ENCODE data around the gene UNC5A. TPM values are rescaled to one million over a fixed set of nuclear protein-coding genes. Genes with fewer than 3 reads are reported as not detected.
A peak's percentile ranks its signal among the peaks of the same experiment; 100 is the strongest.

UNC5A gene
- polyA plus RNA-seq, 1 donor = 1.0 TPM

DNA sequence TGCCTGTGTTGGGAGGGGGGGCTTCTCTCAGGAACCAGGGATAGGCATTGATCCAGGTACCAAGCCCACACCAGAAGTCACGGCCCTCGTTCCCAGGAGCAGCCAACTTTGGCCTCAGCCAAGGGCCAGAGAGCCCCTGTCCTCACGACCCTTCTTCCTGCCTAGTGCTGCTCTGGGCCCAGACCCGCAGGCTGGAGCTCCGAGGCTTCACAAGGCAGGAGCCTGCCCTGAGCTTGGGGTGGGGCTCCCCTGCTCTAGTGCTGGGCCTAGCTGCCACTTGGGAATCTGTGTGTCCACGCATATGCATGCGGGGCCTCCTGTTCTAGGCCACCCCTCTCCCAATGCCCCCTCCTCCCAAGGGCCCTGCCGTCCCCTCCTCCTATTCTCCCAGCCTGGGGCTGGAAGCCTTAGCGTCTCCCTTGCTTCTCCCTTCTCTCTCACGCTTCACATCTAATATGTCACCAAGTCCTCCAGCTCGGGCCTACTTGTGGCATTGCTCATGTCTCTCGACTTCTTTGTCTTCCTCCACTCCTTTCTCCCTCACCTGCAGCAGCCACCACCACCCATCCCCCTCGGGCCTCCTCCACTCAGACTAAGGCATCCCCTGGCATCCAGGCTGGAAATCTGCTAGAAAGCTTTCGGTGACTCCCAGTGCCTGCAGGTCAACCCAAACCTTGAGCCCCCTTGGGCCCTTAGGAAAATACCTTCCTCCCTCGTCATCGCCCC, 3.4 kb downstream of the UNC5A start:
- no peaks in the 10 kb centered on the region for H3K36me3 ChIP-seq (ENCODE audit: control insufficient read depth, insufficient read depth, low read length)

DNA sequence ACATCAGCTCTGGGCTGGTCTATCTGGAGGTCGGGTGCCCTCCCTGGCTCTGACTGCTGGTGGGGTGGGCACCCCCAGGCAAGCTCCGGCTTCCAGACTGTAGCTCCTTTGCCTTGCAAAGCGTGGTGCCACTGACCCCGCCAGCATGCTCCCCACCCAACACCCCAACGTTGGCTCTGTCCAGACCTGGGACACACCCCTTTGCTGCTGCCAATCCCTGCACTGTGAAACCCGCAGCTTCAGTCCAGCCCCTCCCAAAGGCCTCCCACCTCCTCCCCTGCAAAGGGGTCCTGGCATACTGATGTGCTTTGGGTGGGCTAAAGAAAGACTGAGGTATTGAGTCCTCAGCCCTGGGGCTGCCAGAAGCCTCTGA, 3.9 kb downstream of the UNC5A start:
- no peak overlapping the region for H3K4me3 ChIP-seq (ENCODE audit: low read length)
- peaks cover 3% of the 10 kb centered on the region for H3K4me1 ChIP-seq (ENCODE audit: control insufficient read depth, insufficient read depth, low read length)
- no peak for DNase-seq
- no peak overlapping the region for H3K27ac ChIP-seq (ENCODE audit: low read length)
- H3K36me3 ChIP-seq (ENCODE audit: control insufficient read depth, insufficient read depth, low read length) = no peaks in the 10 kb centered on the region
- peaks cover 91% of the 10 kb centered on the region for H3K27me3 ChIP-seq (ENCODE audit: control insufficient read depth, insufficient read depth, low read length)
- H3K9me3 ChIP-seq (ENCODE audit: control insufficient read depth, low read depth, low read length) = peaks cover 3% of the 10 kb centered on the region
- WGBS (ENCODE audit: insufficient coverage, low lambda C conversion rate) = no CpG with 5 or more reads among the region's 6 CpGs

More for the DNA sequence above, 3.4 kb downstream of the UNC5A start:
- Histone ChIP-seq H3K4me1 (ENCODE audit: control insufficient read depth, insufficient read depth, low read length) (peaks cover 3% of the 10 kb centered on the region), H3K4me3 (ENCODE audit: low read length) (no peak overlapping the region), H3K9me3 (ENCODE audit: control insufficient read depth, low read depth, low read length) (peaks cover 3% of the 10 kb centered on the region), H3K27me3 (ENCODE audit: control insufficient read depth, insufficient read depth, low read length) (peaks cover 91% of the 10 kb centered on the region), H3K27ac (ENCODE audit: low read length) (no peak overlapping the region)
- no peak for DNase-seq
- no CpG with 5 or more reads among the region's 16 CpGs for WGBS (ENCODE audit: insufficient coverage, low lambda C conversion rate)

DNA sequence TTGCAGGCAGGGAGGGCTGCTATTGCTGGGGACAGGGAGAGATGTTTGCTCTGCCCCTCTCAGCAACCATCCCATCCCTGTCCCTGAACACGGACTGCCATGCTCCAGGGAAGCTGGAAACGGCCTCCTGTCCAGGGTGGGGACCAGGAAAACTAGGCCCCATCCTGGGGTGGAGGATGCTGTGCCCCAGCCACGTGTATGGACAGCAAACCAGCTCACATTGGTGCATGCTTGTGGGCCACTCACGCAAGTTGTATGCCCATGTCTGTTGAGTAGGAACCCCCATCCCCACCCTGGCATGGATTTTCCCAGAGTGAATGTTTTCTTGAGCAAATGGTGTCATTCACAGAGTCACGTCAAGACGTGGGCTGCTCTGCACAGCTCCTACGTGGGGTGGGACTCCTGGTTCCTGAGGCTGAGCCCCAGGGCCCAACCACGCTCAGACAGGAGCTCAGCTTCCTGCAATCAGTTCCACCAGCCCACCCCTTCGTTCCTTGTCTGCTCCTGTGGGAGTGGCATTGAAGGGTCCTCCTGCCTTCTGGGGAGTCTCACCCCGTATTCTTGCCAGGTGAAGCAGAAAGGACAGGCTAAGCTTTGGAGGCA, 4.6 kb downstream of the UNC5A start:
- no peaks in the 10 kb centered on the region for H3K4me1 ChIP-seq (ENCODE audit: control insufficient read depth, insufficient read depth, low read length)
- DNase-seq = no peak
- no CpG with 5 or more reads among the region's 10 CpGs for WGBS (ENCODE audit: insufficient coverage, low lambda C conversion rate)
- H3K9me3 ChIP-seq (ENCODE audit: control insufficient read depth, low read depth, low read length) = peaks cover 3% of the 10 kb centered on the region
- no peak overlapping the region for H3K27ac ChIP-seq (ENCODE audit: low read length)
- peaks cover 91% of the 10 kb centered on the region for H3K27me3 ChIP-seq (ENCODE audit: control insufficient read depth, insufficient read depth, low read length)
- H3K36me3 ChIP-seq (ENCODE audit: control insufficient read depth, insufficient read depth, low read length) = no peaks in the 10 kb centered on the region
- no peak overlapping the region for H3K4me3 ChIP-seq (ENCODE audit: low read length)

DNA sequence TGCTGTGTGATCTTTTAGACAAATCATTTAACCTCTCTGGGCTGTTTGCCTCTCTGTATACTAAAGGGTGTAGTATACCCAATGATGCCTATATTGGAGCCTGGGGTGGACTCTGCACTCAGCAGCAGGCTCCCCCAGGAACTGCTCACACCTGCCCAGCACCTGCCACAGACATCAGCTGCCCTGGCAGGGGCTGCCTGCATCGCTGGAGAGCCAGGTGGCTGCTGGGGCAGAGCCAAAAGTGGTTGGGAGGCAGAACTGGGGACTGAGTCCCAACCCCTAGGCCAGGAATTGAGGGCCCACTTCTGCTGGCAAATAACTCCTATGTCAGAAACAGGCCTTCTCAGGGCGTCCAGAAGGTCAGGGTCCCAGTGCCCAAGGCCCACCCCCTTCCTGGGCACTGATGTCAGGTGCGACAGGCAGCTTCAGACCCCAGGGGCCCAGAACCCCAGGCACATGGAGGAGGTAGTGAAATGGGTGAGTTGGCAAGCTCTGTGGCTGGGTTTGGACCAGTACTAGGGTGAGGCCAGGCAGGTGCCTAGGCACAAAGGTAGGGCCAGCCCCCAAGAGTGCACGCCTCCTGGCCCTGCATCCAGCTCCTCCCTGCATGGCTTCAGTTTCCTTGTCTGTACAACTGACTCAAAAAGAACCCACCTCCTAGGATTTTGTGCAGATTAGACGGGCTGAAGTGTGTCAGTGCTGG, 5.8 kb downstream of the UNC5A start:
- no peaks in the 10 kb centered on the region for H3K9me3 ChIP-seq (ENCODE audit: control insufficient read depth, low read depth, low read length)
- H3K4me3 ChIP-seq (ENCODE audit: low read length) = no peak overlapping the region
- H3K27ac ChIP-seq (ENCODE audit: low read length) = no peak overlapping the region
- no peaks in the 10 kb centered on the region for H3K4me1 ChIP-seq (ENCODE audit: control insufficient read depth, insufficient read depth, low read length)
- no CpG with 5 or more reads among the region's 5 CpGs for WGBS (ENCODE audit: insufficient coverage, low lambda C conversion rate)
- no peak for DNase-seq
- H3K27me3 ChIP-seq (ENCODE audit: control insufficient read depth, insufficient read depth, low read length) = peaks cover 87% of the 10 kb centered on the region
- H3K36me3 ChIP-seq (ENCODE audit: control insufficient read depth, insufficient read depth, low read length) = no peaks in the 10 kb centered on the region

DNA sequence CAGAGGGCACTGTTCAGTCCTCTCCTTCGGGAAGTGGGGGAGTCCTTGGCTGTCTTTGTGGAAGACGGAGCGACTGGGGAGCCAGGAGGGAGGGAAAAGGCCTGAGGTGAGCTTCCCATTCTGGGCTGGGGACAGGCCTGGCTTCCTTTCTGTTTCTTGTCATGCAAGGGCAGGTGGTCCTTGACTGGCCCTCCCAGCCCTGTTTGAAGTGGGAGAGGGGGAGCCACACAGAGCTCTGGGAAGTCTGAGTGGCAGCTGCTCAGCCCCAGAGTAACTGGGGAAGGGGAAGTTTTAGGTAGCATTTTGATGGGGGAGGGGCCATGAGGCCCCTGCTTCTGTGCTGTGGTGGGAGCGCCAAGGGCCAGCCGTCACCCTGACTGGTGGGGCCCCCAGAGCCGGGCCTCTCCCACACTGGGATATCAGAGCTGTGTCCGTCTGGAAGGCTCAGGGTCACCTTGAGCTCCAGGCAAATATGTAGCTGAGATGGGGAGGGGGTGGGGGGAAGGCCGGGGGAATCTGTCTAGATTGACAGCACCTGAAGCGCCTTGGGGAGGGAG, 6.5 kb downstream of the UNC5A start:
- H3K4me3 ChIP-seq (ENCODE audit: low read length) = no peak overlapping the region
- H3K9me3 ChIP-seq (ENCODE audit: control insufficient read depth, low read depth, low read length) = no peaks in the 10 kb centered on the region
- no CpG with 5 or more reads among the region's 9 CpGs for WGBS (ENCODE audit: insufficient coverage, low lambda C conversion rate)
- H3K4me1 ChIP-seq (ENCODE audit: control insufficient read depth, insufficient read depth, low read length) = no peaks in the 10 kb centered on the region
- H3K27ac ChIP-seq (ENCODE audit: low read length) = no peak overlapping the region
- H3K27me3 ChIP-seq (ENCODE audit: control insufficient read depth, insufficient read depth, low read length) = peaks cover 82% of the 10 kb centered on the region
- H3K36me3 ChIP-seq (ENCODE audit: control insufficient read depth, insufficient read depth, low read length) = no peaks in the 10 kb centered on the region
- no peak for DNase-seq

DNA sequence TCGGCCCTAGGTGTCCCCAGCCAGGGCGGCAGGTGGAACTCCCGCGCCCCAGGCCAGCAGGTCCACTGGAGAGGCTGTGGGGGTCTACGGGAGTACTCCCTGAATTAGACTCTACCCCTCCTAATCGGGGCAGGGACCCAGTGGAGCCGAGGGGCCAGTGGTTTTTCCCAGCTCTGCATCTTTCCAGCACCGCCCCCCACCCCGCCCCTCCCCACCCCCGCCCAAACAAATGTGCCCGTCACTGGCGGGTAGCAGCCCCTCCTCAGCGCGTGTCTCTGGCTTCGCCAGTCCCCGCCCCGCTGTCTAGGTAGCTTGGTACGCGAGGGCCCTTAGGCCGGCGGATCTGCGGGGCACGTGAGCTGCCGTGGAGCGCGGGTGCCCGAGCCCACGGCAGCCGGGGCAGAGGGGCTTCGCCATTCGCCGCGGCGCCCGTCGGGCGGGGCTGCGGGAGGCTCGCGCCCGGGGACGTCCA, 7.0 kb downstream of the UNC5A start:
- WGBS (ENCODE audit: insufficient coverage, low lambda C conversion rate) = no CpG with 5 or more reads among the region's 42 CpGs
- peak in 1 of 2 donors; percentile 15 for DNase-seq
- peaks cover 81% of the 10 kb centered on the region for H3K27me3 ChIP-seq (ENCODE audit: control insufficient read depth, insufficient read depth, low read length)
- H3K4me3 ChIP-seq (ENCODE audit: low read length) = no peak overlapping the region
- no peaks in the 10 kb centered on the region for H3K4me1 ChIP-seq (ENCODE audit: control insufficient read depth, insufficient read depth, low read length)
- H3K27ac ChIP-seq (ENCODE audit: low read length) = no peak overlapping the region
- no peaks in the 10 kb centered on the region for H3K36me3 ChIP-seq (ENCODE audit: control insufficient read depth, insufficient read depth, low read length)
- no peaks in the 10 kb centered on the region for H3K9me3 ChIP-seq (ENCODE audit: control insufficient read depth, low read depth, low read length)

DNA sequence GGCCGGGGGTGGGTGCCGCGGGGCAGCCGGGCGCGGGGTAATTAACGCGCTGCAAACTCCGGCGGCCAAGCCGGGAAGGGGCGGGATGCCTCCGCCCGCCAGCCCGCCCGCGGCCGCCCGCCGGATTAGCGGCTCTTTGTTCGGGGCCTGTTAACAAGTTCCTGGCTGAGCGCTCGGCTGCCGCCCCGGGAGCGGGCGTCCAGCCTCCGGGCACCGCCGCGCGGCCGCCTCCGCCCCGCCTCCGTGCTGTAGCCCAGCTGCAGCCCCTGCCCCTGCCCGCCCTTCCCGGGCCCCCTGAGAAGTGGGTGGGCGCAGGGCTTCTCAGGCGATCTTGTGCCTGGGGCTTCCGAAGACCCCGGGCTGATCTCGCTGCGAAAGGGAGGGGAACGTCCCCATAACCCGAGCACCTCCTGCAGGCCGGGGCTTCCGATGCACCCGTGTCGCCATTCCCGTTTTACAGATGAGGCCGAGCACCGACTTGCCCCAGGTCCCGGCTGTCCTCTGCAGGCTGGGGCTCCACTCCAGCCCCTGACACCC, 7.5 kb downstream of the UNC5A start:
- Histone ChIP-seq H3K4me3 (ENCODE audit: low read length) (no peak overlapping the region), H3K27me3 (ENCODE audit: control insufficient read depth, insufficient read depth, low read length) (peaks cover 76% of the 10 kb centered on the region), H3K9me3 (ENCODE audit: control insufficient read depth, low read depth, low read length) (no peaks in the 10 kb centered on the region), H3K36me3 (ENCODE audit: control insufficient read depth, insufficient read depth, low read length) (no peaks in the 10 kb centered on the region), H3K4me1 (ENCODE audit: control insufficient read depth, insufficient read depth, low read length) (no peaks in the 10 kb centered on the region), H3K27ac (ENCODE audit: low read length) (no peak overlapping the region)
- peak in 1 of 2 donors; percentile 11 for DNase-seq
- no CpG with 5 or more reads among the region's 55 CpGs for WGBS (ENCODE audit: insufficient coverage, low lambda C conversion rate)

DNA sequence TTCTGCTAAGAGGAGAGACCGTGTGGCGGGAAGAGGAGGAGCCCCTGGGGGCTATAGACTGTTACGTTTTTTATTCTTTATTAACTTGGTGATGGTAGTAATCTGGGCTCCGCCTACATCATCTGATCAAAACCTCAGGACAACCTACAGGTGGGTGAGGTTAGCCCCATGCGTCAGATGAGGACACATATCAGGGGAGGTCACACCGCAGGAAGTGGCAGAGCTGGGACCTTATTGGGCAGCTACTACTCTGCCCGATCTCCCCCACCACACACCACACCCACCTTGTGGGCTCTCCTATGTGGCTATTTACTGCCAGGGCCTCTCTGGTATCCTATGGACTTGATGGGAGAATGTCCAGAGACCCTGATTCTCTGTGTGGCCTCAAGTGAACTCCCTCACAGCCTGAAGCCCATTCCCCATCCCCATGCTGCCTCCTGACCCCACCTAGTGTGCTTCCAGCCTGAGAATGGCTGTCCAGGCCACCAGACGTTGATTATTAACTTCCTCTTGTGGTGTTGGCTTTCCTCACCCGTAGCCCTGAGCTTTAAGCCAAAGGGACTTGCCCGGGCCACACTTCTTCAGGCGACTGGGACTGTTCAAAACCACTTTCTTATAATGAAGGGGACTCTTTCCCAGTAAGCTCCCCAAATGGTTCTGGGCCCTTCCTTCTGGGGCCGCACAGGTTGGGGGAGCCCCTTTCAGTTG, 8.2 kb downstream of the UNC5A start:
- no peak for DNase-seq
- Histone ChIP-seq H3K36me3 (ENCODE audit: control insufficient read depth, insufficient read depth, low read length) (no peaks in the 10 kb centered on the region), H3K27ac (ENCODE audit: low read length) (no peak overlapping the region), H3K4me3 (ENCODE audit: low read length) (no peak overlapping the region), H3K4me1 (ENCODE audit: control insufficient read depth, insufficient read depth, low read length) (no peaks in the 10 kb centered on the region), H3K9me3 (ENCODE audit: control insufficient read depth, low read depth, low read length) (no peaks in the 10 kb centered on the region), H3K27me3 (ENCODE audit: control insufficient read depth, insufficient read depth, low read length) (peaks cover 70% of the 10 kb centered on the region)
- no CpG with 5 or more reads among the region's 12 CpGs for WGBS (ENCODE audit: insufficient coverage, low lambda C conversion rate)

DNA sequence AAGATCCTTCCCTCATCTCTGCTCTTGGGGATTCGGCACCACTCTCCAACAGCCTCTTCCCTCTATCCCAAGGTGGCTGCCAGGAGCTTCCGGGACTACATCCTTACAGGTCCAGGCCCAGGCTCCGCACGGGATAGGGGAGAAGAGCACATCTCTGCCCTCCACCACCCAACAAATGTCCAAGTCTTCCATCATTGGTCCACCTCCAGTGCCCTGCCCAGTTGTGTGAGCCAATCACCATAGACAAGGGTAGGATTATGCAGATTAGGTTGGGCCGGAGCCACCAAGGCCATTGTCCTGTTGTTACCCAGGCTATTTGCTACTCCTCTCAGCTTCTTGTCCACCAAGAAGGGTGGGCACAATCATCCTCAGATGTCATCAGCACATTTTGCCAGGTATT, 9.1 kb downstream of the UNC5A start:
- H3K27me3 ChIP-seq (ENCODE audit: control insufficient read depth, insufficient read depth, low read length) = peaks cover 60% of the 10 kb centered on the region
- H3K4me1 ChIP-seq (ENCODE audit: control insufficient read depth, insufficient read depth, low read length) = no peaks in the 10 kb centered on the region
- no peak for DNase-seq

DNA sequence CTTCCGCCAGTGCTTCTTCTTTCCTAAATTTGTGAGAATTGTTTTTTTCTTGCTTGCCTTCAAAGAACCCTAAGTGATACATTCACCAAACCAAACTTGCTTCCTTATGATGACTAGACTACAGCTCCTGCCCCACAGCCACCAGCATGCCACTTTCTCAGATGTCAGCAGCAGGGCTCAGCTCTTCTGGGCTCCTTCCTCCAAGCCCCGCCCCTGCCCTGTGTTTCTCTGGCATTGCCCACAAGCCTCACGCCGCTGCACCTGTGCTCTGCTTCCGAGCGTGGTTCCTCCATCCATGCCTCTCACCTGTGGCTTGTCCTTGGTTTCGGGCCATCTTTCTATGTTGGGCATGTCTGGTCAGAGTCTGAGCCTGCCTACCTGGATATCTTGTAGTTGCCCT, 10.6 kb downstream of the UNC5A start:
- Histone ChIP-seq H3K4me1 (ENCODE audit: control insufficient read depth, insufficient read depth, low read length) (no peaks in the 10 kb centered on the region), H3K4me3 (ENCODE audit: low read length) (no peak overlapping the region), H3K27ac (ENCODE audit: low read length) (no peak overlapping the region), H3K27me3 (ENCODE audit: control insufficient read depth, insufficient read depth, low read length) (peaks cover 46% of the 10 kb centered on the region), H3K36me3 (ENCODE audit: control insufficient read depth, insufficient read depth, low read length) (no peaks in the 10 kb centered on the region), H3K9me3 (ENCODE audit: control insufficient read depth, low read depth, low read length) (no peaks in the 10 kb centered on the region)
- WGBS (ENCODE audit: insufficient coverage, low lambda C conversion rate) = no CpG with 5 or more reads among the region's 7 CpGs
- no peak for DNase-seq

More for the DNA sequence above, 9.1 kb downstream of the UNC5A start:
- H3K4me3 ChIP-seq (ENCODE audit: low read length) = no peak overlapping the region
- H3K36me3 ChIP-seq (ENCODE audit: control insufficient read depth, insufficient read depth, low read length) = no peaks in the 10 kb centered on the region
- H3K27ac ChIP-seq (ENCODE audit: low read length) = no peak overlapping the region
- no CpG with 5 or more reads among the region's 5 CpGs for WGBS (ENCODE audit: insufficient coverage, low lambda C conversion rate)
- no peaks in the 10 kb centered on the region for H3K9me3 ChIP-seq (ENCODE audit: control insufficient read depth, low read depth, low read length)

Data from large intestine (tissue), 3 donors.